Measurements from ENCODE around the gene PAX2. TPM values are rescaled to one million over a fixed set of nuclear protein-coding genes. Genes with fewer than 3 reads are reported as not detected.

The PAX2 gene
- total RNA-seq, 4 donors from 2014 or later: not detected

- Histone ChIP-seq H3K4me3 (replicated peaks in 1 of 3) (no peak overlapping the region), H3K27me3 (no peaks in the 10 kb centered on the region), H3K27ac (no peak overlapping the region), H3K9me3 (no peaks in the 10 kb centered on the region), H3K4me1 (no peaks in the 10 kb centered on the region), H3K36me3 (no peaks in the 10 kb centered on the region)
- WGBS, 2 donors: 44 to 50% methylated on average over 4 of the region's 4 CpGs
- DNase-seq: no peak
- intact Hi-C loops (cut with DNase I): no loop called here
- no peak for TF ChIP-seq CTCF (IDR thresholded peaks at IDR 0.05)
- no peak for TF ChIP-seq POLR2A (IDR thresholded peaks at IDR 0.05)
These were observed 13.9 kb downstream of the PAX2 start for GRCh38 chr10:100759331-100759730.

- DNase-seq: no peak
- TF ChIP-seq CTCF (IDR thresholded peaks at IDR 0.05) (no peak), POLR2A (IDR thresholded peaks at IDR 0.05) (no peak)
- Histone ChIP-seq H3K36me3 (no peaks in the 10 kb centered on the region), H3K27ac (no peak overlapping the region), H3K27me3 (no peaks in the 10 kb centered on the region), H3K4me1 (no peaks in the 10 kb centered on the region), H3K4me3 (replicated peaks in 1 of 3) (no peak overlapping the region), H3K9me3 (no peaks in the 10 kb centered on the region)
- intact Hi-C loops (cut with DNase I): no loop called here
- 27 to 33% methylated on average over 5 of the region's 5 CpGs for WGBS, 2 donors
These were observed 15.3 kb downstream of the PAX2 start for GRCh38 chr10:100760726-100761125.

GRCh38 chr10:100761191-100761590 lies 15.8 kb downstream of the PAX2 start:
- WGBS, 2 donors: 76% methylated on average over 7 of the region's 7 CpGs
- Histone ChIP-seq H3K9me3 (no peaks in the 10 kb centered on the region), H3K36me3 (no peaks in the 10 kb centered on the region), H3K4me3 (replicated peaks in 1 of 3) (no peak overlapping the region), H3K4me1 (no peaks in the 10 kb centered on the region), H3K27me3 (no peaks in the 10 kb centered on the region), H3K27ac (no peak overlapping the region)
- DNase-seq: no peak
- TF ChIP-seq POLR2A (IDR thresholded peaks at IDR 0.05) (no peak), CTCF (IDR thresholded peaks at IDR 0.05) (no peak)
- intact Hi-C loops (cut with DNase I): no loop called here

DNA sequence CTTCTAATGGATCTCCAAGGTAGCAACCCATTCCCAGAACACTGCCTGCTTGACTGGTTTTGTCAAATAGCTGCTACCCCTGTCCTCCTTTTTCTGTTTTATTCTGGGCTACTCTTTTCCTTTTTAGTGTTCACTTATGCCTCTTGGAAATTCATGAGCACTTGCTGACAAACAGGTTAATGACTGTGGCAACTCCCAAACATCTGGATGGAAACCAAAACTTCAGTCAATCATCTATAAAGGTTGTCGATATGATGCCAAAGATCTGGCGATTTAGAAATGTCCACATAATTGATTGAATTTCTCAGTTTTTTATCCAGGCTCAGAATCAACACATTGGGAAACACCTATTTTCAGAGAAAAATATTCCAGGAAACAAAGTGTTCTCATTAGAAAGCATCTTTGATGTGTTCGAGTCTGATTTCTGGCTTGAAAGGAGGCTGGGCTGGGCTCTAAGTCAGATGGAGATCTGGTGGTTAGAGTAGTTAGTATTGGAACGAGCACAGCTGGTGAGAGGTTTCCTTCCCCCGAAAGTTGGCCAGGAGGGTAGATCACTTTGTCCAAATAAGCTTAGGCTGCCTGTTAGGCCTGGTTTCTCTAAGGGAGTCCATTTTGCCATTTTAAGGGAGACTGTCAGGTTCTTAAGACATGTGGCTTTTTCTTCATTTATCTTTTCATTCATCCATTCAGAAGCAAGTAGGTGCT lies 17.8 kb downstream of the PAX2 start:
- Histone ChIP-seq H3K27me3 (no peaks in the 10 kb centered on the region), H3K36me3 (no peaks in the 10 kb centered on the region), H3K27ac (no peak overlapping the region), H3K4me1 (no peaks in the 10 kb centered on the region), H3K9me3 (no peaks in the 10 kb centered on the region), H3K4me3 (replicated peaks in 1 of 3) (no peak overlapping the region)
- intact Hi-C loops (cut with DNase I): no loop called here
- WGBS, 2 donors: 73 to 77% methylated on average over 5 of the region's 5 CpGs
- no peak for DNase-seq
- TF ChIP-seq POLR2A (IDR thresholded peaks at IDR 0.05) (no peak), CTCF (IDR thresholded peaks at IDR 0.05) (no peak)

GRCh38 chr10:100766693-100767421 lies 21.5 kb downstream of the PAX2 start:
- 55 to 58% methylated on average over 10 of the region's 10 CpGs for WGBS, 2 donors
- no peak for TF ChIP-seq CTCF (IDR thresholded peaks at IDR 0.05)
- TF ChIP-seq POLR2A (IDR thresholded peaks at IDR 0.05): no peak
- DNase-seq: no peak
- H3K9me3 ChIP-seq: no peaks in the 10 kb centered on the region
- no peaks in the 10 kb centered on the region for H3K36me3 ChIP-seq
- no peak overlapping the region for H3K27ac ChIP-seq
- H3K4me1 ChIP-seq: no peaks in the 10 kb centered on the region
- no peak overlapping the region for H3K4me3 ChIP-seq (replicated peaks in 1 of 3)
- no peaks in the 10 kb centered on the region for H3K27me3 ChIP-seq
- intact Hi-C loops (cut with DNase I): no loop called here
